GM19452 (cell line): ENCODE measurements around the gene RGL1.

Experiments used
- ATAC-seq: cut with Tn5 transposase; IDR thresholded peaks from one replicate; pipeline ENCODE4 v1.9.1; 2021; ENCODE audit not compliant: unreplicated experiment

Gene RGL1

DNA sequence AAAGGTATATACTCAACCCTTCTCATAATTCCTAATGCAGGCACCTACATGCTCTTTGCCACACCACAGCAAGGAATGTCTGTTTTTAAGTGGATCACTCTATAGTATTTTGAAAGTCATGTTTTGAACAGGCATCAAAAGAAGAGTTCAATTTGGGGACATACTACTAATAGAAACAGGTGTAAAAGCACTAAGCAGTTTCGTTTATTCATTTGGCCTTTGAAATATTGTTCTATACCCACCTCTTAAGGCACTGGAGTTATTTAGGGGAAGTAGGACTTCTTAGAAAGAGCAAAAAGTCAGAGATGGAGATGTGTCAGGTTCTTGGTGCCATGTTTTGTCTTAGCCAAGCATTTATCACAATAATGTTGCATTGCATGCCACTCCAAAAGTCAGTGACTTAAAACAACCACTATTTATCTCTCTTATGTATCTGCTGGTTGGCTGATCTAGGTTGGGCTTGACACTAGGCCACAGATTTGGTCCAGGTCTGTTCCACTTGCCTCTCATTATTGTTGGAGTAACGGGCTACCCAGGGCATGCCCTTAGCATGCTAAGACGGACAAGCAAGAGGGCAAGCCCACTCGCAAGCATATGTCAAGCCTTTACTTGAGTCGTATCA, 107.5 kb downstream of the RGL1 start:
- ATAC-seq = peak; percentile 55

DNA sequence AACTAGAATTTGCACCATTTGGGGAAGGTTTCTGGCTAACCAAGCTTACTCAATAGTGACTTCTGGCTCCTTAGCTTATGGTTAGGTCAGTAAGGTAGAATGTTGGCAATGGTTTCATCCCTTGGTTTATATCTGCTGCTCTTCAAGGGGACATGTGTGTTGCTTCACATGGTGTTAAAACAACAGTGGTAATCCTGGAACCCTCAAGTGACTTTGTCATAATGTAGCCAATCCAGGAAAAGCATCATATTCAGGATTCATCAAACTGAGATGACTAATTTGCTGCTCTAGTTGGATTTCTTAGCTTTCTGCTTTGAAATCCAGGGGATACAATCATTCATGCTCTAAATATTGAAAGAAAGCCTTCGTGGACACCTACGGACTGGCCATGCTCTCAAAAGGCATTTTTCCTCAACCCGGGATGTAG, 108.7 kb downstream of the RGL1 start:
- no peak for ATAC-seq

DNA sequence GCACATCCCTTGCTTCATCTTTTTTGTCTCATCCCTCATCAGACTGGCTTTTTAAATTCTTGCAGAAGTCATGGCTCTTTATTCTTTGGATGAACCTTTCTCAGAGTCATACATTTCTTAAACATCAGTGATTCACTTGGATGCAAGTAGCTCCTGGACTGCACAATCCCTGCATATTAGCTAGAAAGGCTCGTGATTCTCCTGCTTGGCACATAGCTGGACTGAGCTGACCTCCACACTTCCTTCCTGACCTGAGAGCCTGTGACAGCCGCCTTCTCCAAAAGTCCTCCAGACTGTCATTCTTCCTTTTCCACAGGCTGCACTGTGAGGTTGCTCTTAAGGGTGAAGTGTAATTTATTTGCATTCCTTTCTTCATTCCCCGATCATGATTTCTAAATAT, 109.4 kb downstream of the RGL1 start:
- ATAC-seq = no peak

DNA sequence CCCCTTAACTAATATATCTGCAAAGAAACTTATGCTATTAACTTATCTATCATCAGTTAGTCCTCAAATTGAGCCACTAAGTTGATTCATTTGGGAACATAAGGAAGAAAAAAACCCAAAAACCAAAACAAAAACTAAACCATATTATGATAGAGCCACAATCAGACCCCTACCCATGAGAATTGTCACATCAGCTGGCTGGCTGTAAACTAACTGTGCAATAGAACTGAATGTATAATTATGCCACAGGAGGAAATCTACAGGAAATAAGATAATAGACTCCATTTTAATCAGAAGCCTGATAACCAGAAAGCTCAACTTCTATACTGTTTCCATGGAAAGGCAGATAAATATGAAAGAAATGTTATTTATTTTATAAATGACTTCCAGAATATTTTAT, 110.0 kb downstream of the RGL1 start:
- no peak for ATAC-seq

DNA sequence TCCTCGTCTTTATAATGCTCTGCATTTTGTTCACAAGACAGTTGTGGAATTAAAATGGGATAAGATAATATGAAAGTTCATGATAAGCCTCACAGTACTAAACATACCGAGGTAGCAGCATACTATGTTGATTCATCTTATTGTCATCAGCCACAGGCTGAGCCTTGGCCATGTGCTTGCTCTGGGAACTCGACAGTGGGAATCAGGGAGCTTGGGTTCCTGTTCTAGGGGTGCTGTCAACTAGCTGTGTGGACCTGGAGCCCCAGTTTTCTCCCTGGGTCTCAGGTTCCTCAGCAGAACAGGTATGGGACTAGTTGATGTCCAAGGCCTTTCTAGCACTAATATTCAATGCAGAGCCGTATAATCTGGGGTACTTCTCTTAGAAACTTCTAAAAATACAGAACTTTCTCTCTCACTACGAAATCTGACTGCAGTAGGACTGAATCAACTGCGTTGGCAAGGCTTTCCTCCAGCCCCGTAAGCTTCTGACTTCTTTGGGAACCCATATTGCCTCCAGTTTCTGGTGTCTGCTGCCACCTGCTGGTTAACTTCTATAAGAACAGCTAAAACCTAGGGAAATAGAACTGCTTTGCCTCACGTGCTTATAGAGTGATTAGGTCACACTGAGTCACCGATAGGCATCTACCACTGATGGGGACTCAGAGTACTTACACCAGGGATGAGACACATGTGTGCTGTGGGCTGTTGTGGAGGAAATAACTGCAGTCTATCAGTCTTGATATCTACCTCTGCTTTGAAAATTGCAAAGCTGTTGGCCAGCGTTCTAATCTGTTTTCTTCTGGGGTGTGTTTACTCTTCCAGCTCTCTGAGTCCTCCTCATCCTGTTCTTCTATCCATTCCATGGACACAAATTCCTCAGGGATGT, 110.9 kb downstream of the RGL1 start:
- ATAC-seq = peak; percentile 45

DNA sequence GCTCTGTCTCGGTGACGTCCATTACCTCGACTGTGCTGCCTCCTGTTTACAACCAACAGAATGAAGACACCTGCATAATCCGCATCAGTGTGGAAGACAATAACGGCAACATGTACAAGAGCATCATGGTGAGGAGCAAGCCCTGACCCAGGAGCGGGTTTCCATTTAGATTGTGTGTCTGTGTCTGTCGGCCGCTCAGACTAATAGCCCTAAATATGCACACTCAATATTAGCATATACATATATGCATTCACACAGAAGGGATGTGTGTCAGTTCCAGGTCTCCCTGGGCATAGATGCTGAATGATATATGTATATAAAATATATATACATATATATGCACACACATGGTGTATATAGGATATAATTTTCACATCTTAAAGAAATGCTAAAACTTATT, 111.7 kb downstream of the RGL1 start:
- no peak for ATAC-seq

DNA sequence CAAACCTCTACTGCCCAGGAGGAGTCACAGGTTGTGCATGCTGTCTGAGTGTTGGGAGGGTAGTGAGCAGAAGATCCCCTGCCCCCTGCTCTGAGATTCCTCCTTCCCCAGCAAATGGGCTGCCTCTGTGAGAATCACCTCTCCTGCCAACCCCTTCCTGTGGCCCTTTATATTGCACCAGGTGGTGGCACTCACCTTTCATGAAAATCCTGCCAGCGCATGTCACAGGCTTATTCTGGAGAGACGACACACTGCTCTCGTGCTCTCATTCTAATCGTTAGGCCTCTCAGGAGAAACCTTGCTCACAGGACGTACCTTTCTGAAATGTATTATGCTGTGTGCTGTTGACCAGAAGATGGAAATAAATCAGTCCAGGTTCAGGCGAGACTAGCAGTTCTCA, 113.7 kb downstream of the RGL1 start:
- ATAC-seq = no peak

DNA sequence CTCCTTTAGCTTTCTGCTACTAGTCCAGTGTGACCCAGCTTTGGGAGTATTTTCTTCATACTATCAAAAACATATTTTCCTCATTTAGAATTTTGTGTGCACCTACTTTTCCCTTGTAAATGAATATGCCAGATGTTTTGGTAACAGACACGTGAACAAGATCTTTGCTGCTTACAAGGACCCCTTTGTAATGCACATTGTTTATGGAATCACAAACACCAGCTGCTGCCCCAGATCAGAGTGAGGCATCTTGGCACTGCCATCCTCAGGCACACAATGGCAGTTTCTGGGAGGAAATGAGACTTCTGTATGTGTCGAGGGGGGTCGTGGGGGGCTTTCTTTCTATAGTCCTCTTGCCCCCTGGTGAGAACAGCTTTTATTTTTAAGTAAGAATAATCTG, 115.7 kb downstream of the RGL1 start:
- ATAC-seq = no peak

DNA sequence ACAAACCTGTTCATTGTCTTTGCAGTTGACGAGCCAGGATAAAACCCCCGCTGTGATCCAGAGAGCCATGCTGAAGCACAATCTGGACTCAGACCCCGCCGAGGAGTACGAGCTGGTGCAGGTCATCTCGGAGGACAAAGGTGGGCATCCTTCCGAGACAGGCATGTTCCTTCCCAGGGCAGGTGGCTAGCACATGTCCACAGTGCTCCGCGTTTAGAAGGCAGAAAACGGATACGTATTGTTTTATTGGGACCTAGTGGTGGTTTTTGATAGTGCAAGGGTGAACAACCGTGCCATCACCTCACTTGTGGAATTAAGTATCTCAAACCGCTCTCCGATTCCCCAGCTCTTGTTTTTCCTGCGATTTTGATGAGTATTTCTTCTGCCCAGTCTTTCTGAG, 117.3 kb downstream of the RGL1 start:
- no peak for ATAC-seq

DNA sequence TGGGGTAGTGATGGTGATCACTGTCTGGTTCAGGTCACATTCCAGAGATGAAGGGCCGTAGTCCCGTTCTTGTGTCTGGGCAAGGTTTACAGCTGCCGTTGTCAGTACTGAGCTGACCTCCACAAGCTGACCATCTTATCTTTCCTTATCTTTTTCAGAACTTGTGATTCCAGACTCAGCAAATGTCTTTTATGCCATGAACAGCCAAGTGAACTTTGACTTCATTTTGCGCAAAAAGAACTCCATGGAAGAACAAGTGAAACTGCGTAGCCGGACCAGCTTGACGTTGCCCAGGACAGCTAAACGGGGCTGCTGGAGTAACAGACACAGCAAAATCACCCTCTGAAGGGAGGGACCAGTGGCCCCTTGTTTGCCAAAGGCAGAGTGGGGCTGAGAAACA, 121.0 kb downstream of the RGL1 start:
- ATAC-seq = no peak

DNA sequence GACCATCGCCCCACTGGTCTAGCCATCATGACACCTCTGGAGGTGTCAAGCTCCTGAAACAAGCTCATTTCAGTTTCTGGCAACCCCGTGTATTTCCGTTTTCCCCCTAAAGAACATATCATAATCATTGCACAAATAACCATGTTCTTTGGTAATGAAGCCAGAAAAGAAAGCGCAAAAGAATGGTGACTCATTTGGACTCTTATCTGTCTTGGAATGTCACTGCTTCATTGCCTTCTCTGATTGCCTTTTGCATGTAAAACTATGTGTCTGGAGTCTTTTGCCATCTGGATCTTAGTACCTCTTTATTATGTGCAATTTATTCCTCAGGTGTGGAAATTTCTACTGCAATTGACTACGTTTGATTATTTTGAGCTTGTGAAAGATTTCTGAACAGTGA, 122.1 kb downstream of the RGL1 start:
- ATAC-seq = no peak

DNA sequence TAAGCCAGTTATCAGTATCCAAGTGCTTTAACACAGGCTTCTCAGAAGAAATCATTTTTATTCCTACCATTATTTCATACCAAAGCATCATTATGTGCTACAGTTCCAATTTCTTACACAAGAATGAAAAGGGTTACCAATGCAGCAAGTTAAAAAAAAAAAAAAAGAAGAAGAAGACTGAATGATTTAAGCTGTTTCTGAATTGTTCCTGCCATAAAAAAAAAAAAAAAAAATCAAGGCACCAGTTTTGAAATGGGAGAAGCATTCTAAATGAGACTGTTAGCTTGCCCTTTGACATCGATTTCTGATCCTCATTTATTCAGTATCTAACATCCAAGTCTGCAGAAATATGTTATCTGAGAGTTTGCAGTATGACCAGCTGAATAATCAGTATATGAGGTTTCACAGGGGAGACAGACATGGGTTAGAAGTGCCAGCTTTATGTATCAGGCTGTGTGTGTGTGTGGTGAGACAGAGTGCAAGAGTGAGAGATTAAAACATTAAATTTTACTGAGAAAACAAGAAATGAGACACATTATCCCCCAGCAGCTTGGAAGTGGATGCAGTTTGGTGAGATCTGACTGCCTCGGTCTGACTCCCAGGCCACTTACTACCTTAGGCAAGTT, 126.8 kb downstream of the RGL1 start:
- no peak for ATAC-seq

DNA sequence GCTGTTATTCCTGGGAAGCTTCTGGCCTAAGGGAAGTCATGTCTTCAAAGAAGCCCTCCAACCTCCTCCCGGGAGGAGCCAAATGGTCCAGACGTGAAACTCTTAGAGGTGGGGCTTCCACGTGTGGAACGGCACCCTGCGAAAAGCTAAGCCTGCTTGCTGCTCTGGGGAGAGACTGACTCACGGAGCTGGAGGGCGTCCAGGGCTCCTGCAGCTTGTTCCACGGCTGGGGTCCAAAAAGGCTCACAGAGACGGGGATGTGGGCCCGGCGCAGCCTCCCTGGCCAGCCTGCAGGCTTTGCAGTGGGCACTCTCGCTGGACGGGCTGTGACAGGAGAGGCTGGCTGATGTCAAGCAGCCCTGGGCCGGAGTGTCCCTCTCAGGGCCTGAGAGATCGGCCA, 127.5 kb downstream of the RGL1 start:
- no peak for ATAC-seq

DNA sequence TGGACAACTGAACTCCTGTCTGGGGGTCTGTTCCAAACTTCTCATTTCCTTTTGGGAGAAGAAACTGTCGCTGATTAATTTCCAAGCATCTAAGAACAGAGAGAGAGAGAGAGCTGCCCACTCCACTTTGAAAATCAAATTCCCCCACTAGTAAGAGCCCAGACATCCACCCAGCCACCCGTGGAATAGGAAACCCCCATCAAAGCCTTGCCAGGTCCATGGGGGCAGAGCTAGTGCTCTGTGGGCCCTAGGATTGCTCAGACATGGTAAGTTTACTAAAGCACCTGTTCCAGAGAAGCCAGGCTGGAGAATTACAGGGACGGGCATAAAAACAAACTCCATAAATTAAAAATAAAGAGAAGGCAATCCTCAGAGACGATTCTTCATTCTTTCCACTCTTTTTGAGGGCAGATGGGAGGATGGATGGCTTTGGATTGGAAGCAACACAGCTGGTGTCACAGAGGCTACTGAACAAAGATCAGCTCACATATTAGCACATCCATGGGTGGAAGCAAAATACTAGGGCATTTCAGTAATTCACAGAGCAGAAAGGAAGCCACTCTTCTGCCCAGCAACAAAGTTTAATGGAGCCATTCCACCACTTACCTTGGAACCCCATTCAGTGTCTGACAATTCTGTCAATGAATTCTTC, 128.7 kb downstream of the RGL1 start:
- no peak for ATAC-seq

DNA sequence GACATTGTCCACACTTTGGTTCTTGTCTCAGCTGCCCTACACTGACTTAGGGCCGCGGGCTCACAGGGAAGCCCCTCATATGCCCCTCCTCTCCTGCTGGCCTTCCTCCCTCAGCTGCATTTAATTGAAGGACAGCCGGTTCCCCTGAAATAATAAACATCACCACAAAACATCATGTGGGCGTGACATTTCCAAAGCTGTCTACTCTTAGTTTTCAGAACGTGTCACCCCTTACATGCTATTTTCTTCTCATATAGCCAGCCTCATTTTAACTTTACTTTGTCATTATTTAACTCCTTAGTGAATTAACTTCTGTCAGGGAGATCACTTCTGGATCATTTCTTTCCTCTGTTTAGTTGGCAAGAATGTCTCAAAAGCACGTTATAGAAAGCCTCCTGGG, 129.4 kb downstream of the RGL1 start:
- ATAC-seq = no peak

DNA sequence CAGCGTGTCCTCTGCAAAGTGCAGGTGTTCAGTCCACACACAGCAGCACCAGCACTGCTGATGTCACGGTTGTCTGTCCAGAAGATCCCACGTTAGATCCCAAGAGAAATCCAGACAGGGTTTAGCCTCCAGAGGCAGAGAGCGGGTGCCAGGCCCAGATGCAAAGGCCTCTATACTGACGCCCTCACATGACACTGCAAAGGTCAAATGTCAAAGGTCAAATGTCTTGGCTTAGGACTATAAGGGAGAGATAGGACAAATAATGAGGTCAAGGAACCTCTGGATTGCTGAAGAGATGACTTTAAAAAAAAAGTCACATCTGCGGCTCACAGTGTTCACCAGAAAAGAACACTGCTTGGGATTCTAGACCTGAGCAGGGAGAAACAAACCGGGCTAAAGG, 131.1 kb downstream of the RGL1 start:
- ATAC-seq = no peak

DNA sequence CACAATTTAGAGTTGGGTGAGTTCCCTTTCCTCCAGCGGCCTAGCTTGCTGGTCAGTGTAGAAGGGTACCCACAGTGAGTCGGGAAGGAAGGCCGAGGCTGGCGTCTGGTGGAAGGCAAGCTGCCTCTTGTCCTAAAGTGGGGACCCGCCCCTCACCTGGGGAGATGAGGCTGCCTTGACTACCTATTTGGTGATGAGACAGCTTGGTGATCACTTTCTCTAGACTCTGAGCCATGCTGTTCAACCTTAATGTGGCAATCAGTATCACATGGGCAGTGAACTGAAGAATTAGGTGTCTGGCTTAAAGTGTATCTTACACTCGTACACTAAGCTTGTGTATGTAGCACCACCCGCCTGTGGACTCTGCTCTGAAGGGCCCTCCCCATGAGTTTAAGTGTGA, 131.9 kb downstream of the RGL1 start:
- no peak for ATAC-seq

DNA sequence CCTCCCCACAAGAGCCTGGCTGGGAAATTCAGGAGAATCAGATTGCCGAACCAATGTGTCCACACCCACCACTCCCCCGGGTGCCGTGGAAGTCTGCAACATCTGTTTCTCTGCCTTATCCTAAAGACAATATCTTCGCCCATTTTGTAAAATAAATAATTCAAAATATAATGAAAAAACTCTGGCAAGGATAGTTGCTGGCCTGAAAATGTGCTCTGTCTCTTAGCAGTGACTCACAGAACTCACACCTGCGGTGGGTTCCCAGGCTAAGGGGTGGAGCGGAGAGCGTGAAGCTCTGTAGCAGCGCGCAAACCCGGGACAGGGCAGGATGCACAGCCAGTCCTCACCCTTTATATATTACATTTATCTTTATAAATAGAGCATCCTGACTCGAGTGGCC, 132.7 kb downstream of the RGL1 start:
- no peak for ATAC-seq

DNA sequence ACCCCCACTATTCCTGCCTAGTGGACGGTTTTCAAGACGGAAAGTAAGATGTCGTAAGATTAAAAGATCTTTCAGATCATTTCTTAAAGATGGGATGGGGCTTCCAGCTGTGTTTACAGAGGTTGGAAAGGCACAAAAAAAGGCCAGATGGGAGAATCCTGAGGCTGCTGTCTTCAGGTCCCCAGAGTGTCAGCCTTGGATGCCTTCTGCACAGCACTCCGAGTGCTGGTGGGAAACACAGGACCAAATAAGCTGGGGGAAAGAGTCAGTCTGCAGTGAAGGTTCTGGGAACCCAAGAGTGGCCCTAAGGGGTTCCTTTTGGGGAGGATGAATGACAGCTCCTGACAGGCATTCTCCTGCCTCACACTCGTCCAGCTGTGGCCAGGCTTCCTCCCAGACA, 136.1 kb downstream of the RGL1 start:
- no peak for ATAC-seq

DNA sequence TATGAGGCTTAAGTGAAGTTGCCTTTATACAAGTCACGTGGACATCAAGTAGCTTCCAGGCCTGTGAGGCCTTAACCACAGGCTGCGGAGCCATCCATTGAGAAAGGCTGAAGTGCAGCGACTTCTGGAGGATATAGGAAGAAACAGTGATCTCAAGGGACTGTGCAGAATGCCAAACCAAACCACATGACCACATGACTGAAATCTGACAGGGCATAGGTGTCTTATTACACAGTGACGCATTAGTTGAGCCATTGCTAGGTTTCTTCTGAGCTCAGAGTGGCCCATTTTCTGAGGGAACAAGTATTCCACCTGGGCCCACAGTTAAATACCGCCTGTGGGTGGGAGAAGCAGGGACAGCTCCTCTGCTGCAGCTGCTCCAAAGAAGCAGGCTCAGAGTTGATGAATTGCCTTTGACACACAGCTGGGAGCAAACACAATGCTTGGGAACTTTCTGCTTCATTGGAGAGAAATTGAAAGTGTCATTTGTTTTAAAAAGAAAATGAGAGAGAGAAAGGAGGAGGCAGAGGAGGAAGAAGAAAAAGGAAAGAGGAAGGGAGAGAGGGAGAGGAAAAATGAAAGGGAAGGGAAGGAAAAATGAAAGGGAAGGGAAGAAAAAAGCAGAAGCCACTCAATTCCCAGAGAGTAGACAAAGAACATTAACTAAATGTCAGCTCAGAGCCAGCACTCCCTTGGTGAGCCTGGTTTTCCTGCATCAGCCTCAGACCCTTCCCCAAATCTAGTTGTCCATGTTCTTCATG, 138.2 kb downstream of the RGL1 start:
- ATAC-seq = no peak
